Measurements from ENCODE around the gene ADAM10. TPM values are rescaled to one million over a fixed set of nuclear protein-coding genes. Genes with fewer than 3 reads are reported as not detected.

ADAM10 gene
- polyA plus RNA-seq, 1 of the 3 experiments (the other 2 are of a cell fraction) = 83.5 TPM

GRCh38 chr15:58795825-58796224, 46.3 kb upstream of the ADAM10 start (continued):
- TF ChIP-seq CTCF (IDR thresholded peaks at IDR 0.05) (no peak), NRF1 (IDR thresholded peaks at IDR 0.05; ENCODE audit: low read depth, low read length) (no peak), TAF1 (IDR thresholded peaks at IDR 0.05; ENCODE audit: borderline replicate concordance, low read depth, low read length) (no peak), TEAD4 (IDR thresholded peaks at IDR 0.05; ENCODE audit: borderline replicate concordance, insufficient read depth) (no peak), FOSL2 (IDR thresholded peaks at IDR 0.05; ENCODE audit: borderline replicate concordance, low read depth) (no peak), EP300 (IDR thresholded peaks at IDR 0.05; ENCODE audit: borderline replicate concordance in 1 of 2, low read depth in 1 of 2, low read length in 1 of 2) (no peak), JUND (IDR thresholded peaks at IDR 0.05) (no peak), GABPA (IDR thresholded peaks at IDR 0.05; ENCODE audit: low read depth) (no peak)

GRCh38 chr15:58793862-58794261, 44.4 kb upstream of the ADAM10 start:
- TF ChIP-seq GABPA (IDR thresholded peaks at IDR 0.05; ENCODE audit: low read depth) (no peak), GATA2 (CRISPR knock-in tag; IDR thresholded peaks at IDR 0.05) (no peak), MEF2A (IDR thresholded peaks at IDR 0.05; ENCODE audit: borderline replicate concordance, low read depth) (no peak), REST (IDR thresholded peaks at IDR 0.05; ENCODE audit: low read depth, low read length) (no peak), EZH2phosphoT487 (IDR thresholded peaks at IDR 0.05; ENCODE audit: borderline replicate concordance, low read depth) (no peak), JUND (IDR thresholded peaks at IDR 0.05) (no peak), FOXM1 (IDR thresholded peaks at IDR 0.05; ENCODE audit: low read depth) (no peak), NRF1 (IDR thresholded peaks at IDR 0.05; ENCODE audit: low read depth, low read length) (no peak), IRF3 (IDR thresholded peaks at IDR 0.05; ENCODE audit: low read depth, low read length) (no peak), CHD2 (IDR thresholded peaks at IDR 0.05; ENCODE audit: low read length, partially characterized antibody) (no peak), MAX (IDR thresholded peaks at IDR 0.05; ENCODE audit: low read depth) (no peak), YY1 (IDR thresholded peaks at IDR 0.05; ENCODE audit: low read depth) (no peak), EP300 (IDR thresholded peaks at IDR 0.05; ENCODE audit: borderline replicate concordance in 1 of 2, low read depth in 1 of 2, low read length in 1 of 2) (no peak), USF2 (IDR thresholded peaks at IDR 0.05; ENCODE audit: borderline replicate concordance, low read depth, low read length) (no peak), TAF1 (IDR thresholded peaks at IDR 0.05; ENCODE audit: borderline replicate concordance, low read depth, low read length) (no peak), NFIC (IDR thresholded peaks at IDR 0.05; ENCODE audit: borderline replicate concordance) (no peak), RCOR1 (IDR thresholded peaks at IDR 0.05; ENCODE audit: low read length) (no peak), TCF12 (IDR thresholded peaks at IDR 0.05) (no peak), CTCF (IDR thresholded peaks at IDR 0.05) (no peak), ELF1 (IDR thresholded peaks at IDR 0.05) (no peak)

More at GRCh38 chr15:58793862-58794261, 44.4 kb upstream of the ADAM10 start:
- WGBS (ENCODE audit: low lambda C conversion rate) = 95% methylated on average over 6 of the region's 6 CpGs
- Histone ChIP-seq H3K9ac (no peak overlapping the region), H4K20me1 (ENCODE audit: insufficient read depth) (no peaks in the 10 kb centered on the region), H3K36me3 (replicated peaks in 1 of 2; ENCODE audit: control insufficient read depth in 1 of 2, insufficient read depth in 2 of 2, low read length in 1 of 2) (no peaks in the 10 kb centered on the region), H2AFZ (ENCODE audit: low read depth) (no peak overlapping the region), H3K27me3 (ENCODE audit: insufficient read depth) (no peaks in the 10 kb centered on the region), H3K9me3 (no peaks in the 10 kb centered on the region), H3K9me2 (no peaks in the 10 kb centered on the region), H3K4me2 (no peak overlapping the region), H3K4me3 (ENCODE audit: low read depth in 2 of 2, low read length in 1 of 2) (no peak overlapping the region), H3F3A (replicated peaks; ENCODE audit: insufficient read depth) (no peaks in the 10 kb centered on the region), H3K79me2 (ENCODE audit: insufficient read depth) (no peaks in the 10 kb centered on the region), H3K4me1 (ENCODE audit: control insufficient read depth in 1 of 2, insufficient read depth in 2 of 2, low read depth in 1 of 2, low read length in 1 of 2) (no peaks in the 10 kb centered on the region), H3K27ac (ENCODE audit: low read depth in 2 of 2, low read length in 1 of 2) (no peak overlapping the region)
- ChIA-PET CTCF (no interaction called here), POLR2A (interaction anchor here (0.6 kb wide), 1 partner anchor 31 kb away, joined by 4 read pairs; no protein-coding TSS in a partner anchor)
- DNase-seq = no peak

All from SK-N-SH (cell line).